GM18867 (cell line): ENCODE results near the gene CBR4.
"Not testable (repeated sequence)": the region's sequence is repeated elsewhere in the genome, so short reads cannot be mapped to it uniquely, and the experiment has no call there.

ENCODE experiments used
- ATAC-seq: cut with Tn5 transposase; IDR thresholded peaks from one replicate; pipeline ENCODE4 v1.9.1; 2021; ENCODE audit warnings: mild to moderate bottlenecking, moderate library complexity; ENCODE audit not compliant: unreplicated experiment

CBR4 gene

GRCh38 chr4:169035871-169036620, 26.0 kb upstream of the CBR4 start:
- ATAC-seq: not testable (repeated sequence)

GRCh38 chr4:169033660-169034059, 23.6 kb upstream of the CBR4 start:
- no peak for ATAC-seq

- no peak for ATAC-seq
These were observed 23.0 kb upstream of the CBR4 start for GRCh38 chr4:169032883-169033645.

GRCh38 chr4:169032194-169032593, 22.1 kb upstream of the CBR4 start:
- no peak for ATAC-seq

- ATAC-seq: no peak
These were observed 21.3 kb upstream of the CBR4 start for GRCh38 chr4:169031392-169031791.

GRCh38 chr4:169030562-169030982, 20.5 kb upstream of the CBR4 start:
- no peak for ATAC-seq

- ATAC-seq: no peak
These were observed 19.9 kb upstream of the CBR4 start for GRCh38 chr4:169029947-169030346.

GRCh38 chr4:169027663-169028062, 17.6 kb upstream of the CBR4 start:
- ATAC-seq: no peak

- no peak for ATAC-seq
These were observed 15.1 kb upstream of the CBR4 start for GRCh38 chr4:169025184-169025583.

- peak; percentile 84 for ATAC-seq
These were observed 14.7 kb upstream of the CBR4 start for GRCh38 chr4:169024762-169025161.

GRCh38 chr4:169018406-169018805, 8.4 kb upstream of the CBR4 start:
- ATAC-seq: no peak

- no peak for ATAC-seq
These were observed 7.9 kb upstream of the CBR4 start for GRCh38 chr4:169017971-169018370.

GRCh38 chr4:169015186-169015623, 5.2 kb upstream of the CBR4 start:
- no peak for ATAC-seq

GRCh38 chr4:169014586-169014985, 4.5 kb upstream of the CBR4 start:
- no peak for ATAC-seq

GRCh38 chr4:169013396-169013795, 3.3 kb upstream of the CBR4 start:
- ATAC-seq: no peak

- ATAC-seq: no peak
These were observed 2.0 kb upstream of the CBR4 start for GRCh38 chr4:169012049-169012448.

GRCh38 chr4:169009286-169010124, 550 bp downstream of the CBR4 start:
- ATAC-seq: peak; percentile 33

GRCh38 chr4:169005453-169006099, 4.5 kb downstream of the CBR4 start:
- no peak for ATAC-seq

- no peak for ATAC-seq
These were observed 9.7 kb downstream of the CBR4 start for GRCh38 chr4:169000315-169000714.

- no peak for ATAC-seq
These were observed 10.2 kb downstream of the CBR4 start for GRCh38 chr4:168999809-169000208.

- ATAC-seq: no peak
These were observed 11.5 kb downstream of the CBR4 start for GRCh38 chr4:168998596-168998995.
